ENCODE data around the gene BFSP2. TPM values are rescaled to one million over a fixed set of nuclear protein-coding genes. Genes with fewer than 3 reads are reported as not detected.
"Not testable (repeated sequence)": the region's sequence is repeated elsewhere in the genome, so short reads cannot be mapped to it uniquely, and the experiment has no call there.

BFSP2 gene
- total RNA-seq, 3 donors from 2014 or later, result not detected

DNA sequence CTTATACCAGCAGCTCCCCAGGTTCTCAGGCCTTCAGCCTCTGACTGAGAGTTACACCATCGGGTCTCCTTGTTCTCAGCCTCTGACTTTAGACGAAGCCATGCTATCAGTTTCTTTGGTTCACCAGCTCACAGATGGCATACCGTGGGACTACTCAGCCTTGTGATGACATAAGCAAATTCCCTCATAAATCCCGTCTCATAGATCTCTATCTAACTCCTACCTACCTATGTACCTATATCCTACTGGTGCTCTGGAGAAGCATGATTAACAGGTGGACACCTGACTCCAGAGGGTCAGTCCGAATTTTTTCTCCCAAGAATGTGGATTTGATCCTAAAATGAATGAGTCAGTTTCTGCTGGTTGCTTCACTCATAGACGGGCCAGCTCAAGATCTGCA is 114.6 kb downstream of the BFSP2 start:
- H3K36me3 ChIP-seq (ENCODE audit: low read depth), result no peaks in the 10 kb centered on the region
- TF ChIP-seq, protein P1, sequence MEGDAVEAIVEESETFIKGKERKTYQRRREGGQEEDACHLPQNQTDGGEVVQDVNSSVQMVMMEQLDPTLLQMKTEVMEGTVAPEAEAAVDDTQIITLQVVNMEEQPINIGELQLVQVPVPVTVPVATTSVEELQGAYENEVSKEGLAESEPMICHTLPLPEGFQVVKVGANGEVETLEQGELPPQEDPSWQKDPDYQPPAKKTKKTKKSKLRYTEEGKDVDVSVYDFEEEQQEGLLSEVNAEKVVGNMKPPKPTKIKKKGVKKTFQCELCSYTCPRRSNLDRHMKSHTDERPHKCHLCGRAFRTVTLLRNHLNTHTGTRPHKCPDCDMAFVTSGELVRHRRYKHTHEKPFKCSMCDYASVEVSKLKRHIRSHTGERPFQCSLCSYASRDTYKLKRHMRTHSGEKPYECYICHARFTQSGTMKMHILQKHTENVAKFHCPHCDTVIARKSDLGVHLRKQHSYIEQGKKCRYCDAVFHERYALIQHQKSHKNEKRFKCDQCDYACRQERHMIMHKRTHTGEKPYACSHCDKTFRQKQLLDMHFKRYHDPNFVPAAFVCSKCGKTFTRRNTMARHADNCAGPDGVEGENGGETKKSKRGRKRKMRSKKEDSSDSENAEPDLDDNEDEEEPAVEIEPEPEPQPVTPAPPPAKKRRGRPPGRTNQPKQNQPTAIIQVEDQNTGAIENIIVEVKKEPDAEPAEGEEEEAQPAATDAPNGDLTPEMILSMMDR (IDR thresholded peaks at IDR 0.05), result no peak
- intact Hi-C loops (cut with DNase I, micrococcal nuclease), result no loop called here
- H3K4me1 ChIP-seq (ENCODE audit: low read depth), result no peaks in the 10 kb centered on the region
- no peaks in the 10 kb centered on the region for H3K9me3 ChIP-seq
- DNase-seq, result no peak
- H3K4me3 ChIP-seq, result no peak overlapping the region
- no peak for ATAC-seq

DNA sequence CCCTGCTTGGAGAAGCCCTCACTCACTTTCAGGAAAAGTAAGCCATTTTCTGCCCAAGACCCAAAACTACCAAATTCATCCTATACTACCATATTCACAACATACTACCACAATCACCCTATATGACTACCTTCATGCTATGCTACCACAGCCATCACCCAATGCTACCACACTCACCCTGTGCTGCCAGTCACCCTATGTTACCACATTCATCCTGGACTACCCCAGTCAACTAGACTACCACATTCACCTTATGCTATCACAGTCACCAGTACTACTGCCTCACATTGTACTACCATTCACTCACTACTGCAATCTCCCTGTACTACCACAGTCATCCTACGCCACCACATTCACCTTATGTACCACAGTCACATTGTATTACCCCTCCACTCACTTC is 115.3 kb downstream of the BFSP2 start:
- no peaks in the 10 kb centered on the region for H3K36me3 ChIP-seq (ENCODE audit: low read depth)
- intact Hi-C loops (cut with DNase I, micrococcal nuclease), result no loop called here
- TF ChIP-seq, protein P1 (IDR thresholded peaks at IDR 0.05), result no peak
- no peak overlapping the region for H3K4me3 ChIP-seq
- ATAC-seq (no peak), DNase-seq (no peak)
- no peaks in the 10 kb centered on the region for H3K4me1 ChIP-seq (ENCODE audit: low read depth)
- H3K9me3 ChIP-seq, result no peaks in the 10 kb centered on the region

DNA sequence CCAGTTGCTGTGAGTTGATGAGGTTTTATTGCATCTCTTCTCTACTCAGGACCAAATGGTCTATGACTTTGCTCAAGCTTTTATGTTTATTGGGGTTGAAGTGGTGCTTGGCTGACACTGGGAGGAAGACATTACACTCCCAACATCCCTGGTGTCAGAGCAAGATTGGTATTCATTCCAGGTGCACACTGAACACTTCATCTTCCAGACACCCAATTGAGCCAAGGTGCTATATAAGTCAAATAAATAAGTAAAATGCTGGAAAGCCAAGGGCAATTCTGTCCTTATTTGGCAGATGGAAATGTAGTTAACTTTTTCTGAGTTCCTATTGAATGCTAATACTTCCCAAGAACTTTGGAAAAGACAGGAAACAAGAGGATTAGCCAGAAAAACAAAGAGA is 120.4 kb downstream of the BFSP2 start:
- intact Hi-C loops (cut with DNase I, micrococcal nuclease), result no loop called here
- no peak for DNase-seq
- ATAC-seq, result no peak
- Histone ChIP-seq H3K9me3 (no peaks in the 10 kb centered on the region), H3K4me3 (no peak overlapping the region), H3K4me1 (ENCODE audit: low read depth) (no peaks in the 10 kb centered on the region), H3K36me3 (ENCODE audit: low read depth) (no peaks in the 10 kb centered on the region)
- TF ChIP-seq, protein P1 (IDR thresholded peaks at IDR 0.05), result no peak

DNA sequence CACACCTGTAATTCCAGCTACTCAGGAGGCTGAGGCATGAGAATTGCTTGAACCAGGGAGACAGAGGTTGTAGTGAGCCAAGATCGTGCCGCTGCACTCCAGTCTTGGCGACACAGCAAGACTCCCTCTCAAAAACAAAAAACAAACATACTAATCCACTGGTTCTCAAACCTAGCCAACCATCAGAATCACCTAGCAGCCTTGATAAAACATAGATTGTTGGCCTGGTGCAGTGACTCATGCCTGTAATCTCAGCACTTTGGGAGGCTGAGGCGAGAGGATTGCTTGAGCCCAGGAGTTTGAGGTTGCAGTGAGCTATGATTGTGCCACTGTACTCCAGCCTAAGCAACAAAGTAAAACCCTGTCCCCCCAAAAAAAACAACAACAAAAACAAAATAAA is 121.1 kb downstream of the BFSP2 start:
- H3K36me3 ChIP-seq (ENCODE audit: low read depth); H3K4me3 ChIP-seq; DNase-seq; H3K4me1 ChIP-seq (ENCODE audit: low read depth); H3K9me3 ChIP-seq; intact Hi-C loops (cut with DNase I, micrococcal nuclease): not testable (repeated sequence)
- peak; percentile 4 for ATAC-seq

DNA sequence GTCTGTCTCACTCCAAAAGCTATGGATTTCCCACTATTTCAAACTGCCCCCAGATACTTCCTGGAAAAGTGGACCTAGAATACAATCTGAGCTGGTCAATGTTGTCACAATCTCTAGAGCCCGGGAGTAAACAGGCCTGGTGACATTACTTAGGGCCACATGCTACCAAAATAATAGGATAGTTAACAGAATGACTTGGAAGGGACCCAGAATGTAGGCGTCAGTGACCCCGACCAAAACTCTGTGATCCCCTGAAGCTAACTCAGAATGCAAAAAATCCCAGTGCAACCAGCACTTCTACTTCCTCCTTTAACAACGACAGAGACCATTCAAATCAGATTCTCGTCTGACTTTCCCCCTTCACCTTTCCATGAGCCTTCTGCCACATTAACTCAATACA is 122.1 kb downstream of the BFSP2 start:
- Histone ChIP-seq H3K9me3 (no peaks in the 10 kb centered on the region), H3K36me3 (ENCODE audit: low read depth) (no peaks in the 10 kb centered on the region), H3K4me3 (no peak overlapping the region), H3K4me1 (ENCODE audit: low read depth) (no peaks in the 10 kb centered on the region)
- ATAC-seq (no peak), DNase-seq (no peak)
- TF ChIP-seq, protein P1 (IDR thresholded peaks at IDR 0.05), result no peak
- intact Hi-C loops (cut with DNase I, micrococcal nuclease), result no loop called here

DNA sequence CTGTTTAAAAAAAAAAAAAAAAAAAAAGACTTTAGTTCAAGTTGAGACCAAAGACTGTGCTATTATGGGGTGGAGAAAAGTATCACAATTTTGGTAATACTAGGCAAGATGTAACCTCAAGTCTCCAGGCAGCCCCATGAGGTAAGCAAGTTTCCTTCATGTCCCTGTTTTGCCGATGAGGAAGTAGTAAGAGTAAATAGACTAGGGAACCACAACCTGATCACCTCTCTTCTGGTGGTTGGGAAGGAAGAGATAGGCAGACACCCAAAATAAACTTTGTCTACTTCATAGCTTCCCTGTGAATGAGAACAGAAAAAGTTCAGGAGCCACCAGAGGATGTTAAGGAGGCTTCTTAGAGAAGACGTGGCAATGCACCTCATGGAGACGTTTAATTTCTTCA is 123.9 kb downstream of the BFSP2 start:
- peak; percentile 83 for ATAC-seq
- H3K36me3 ChIP-seq (ENCODE audit: low read depth); DNase-seq; H3K4me1 ChIP-seq (ENCODE audit: low read depth); H3K4me3 ChIP-seq; H3K9me3 ChIP-seq; intact Hi-C loops (cut with DNase I, micrococcal nuclease): not testable (repeated sequence)

Other genes starting within 250 kb of the BFSP2 start
- gene CDV3, start 173.6 kb downstream of the BFSP2 start, total RNA-seq, result 100 to 1,000 TPM; 109 to 171 (median 138) TPM

All from mucosa of descending colon (tissue), 3 donors.